ENCODE measurements around the gene TENM3. TPM values are rescaled to one million over a fixed set of nuclear protein-coding genes. Genes with fewer than 3 reads are reported as not detected.

TENM3 gene
- total RNA-seq, 2 experiments from 2014 or later: not detected

DNA sequence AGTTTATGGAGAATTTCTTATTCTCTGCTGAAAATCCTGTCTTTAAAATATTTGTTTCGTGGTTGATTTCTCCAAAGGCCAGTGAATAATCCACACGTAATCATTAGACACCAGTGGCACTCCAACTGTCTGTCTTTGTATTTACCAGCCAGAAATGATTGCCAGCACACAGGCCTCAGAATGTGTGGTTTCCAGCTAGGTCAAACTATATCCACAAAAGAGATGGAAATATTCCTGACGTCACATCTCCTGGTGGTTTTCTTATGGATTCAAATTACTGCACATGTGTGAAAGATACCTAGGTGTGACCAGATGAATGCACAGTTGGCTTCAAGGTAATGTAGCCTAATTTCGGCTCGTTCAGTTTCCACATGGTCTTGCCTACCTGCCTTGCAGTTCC lies 27.2 kb upstream of the TENM3 start:
- POLR2A ChIA-PET: no interaction called here

DNA sequence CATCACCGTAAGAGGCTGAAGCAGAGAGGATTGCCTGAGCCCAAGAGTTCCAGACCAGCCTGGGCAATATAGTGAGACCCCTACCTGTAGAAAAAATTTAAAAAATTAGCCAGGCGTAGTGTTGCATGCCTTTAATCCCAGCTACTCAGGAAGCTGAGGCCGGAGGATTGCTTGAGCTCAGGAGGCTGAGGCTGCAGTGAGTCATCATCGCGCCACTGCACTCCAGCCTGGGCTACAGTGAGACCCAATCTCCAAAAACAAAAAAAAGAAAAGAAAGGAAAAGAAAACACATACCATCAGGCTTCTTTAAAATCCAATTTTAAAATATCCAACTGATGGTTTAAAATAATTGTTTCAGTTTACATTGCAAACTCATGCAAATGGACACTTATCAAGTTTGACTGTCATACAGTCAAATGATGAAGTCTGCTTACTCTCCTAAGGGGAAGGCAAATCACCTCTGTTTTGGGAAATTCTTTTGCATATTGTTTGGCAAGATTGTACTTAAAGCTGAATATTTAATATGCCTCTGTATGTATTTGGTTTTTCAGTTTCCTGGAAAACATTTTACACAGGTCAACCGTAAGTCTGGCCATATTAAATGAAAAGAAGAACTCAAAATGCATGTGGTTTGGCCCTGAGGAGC lies 23.7 kb upstream of the TENM3 start:
- H3K27ac Mint-ChIP-seq: no peak overlapping the region
- POLR2A ChIA-PET: no interaction called here
- H3K36me3 Mint-ChIP-seq: no peaks in the 10 kb centered on the region
- no peak for ATAC-seq (ENCODE audit: low read depth)
- peaks cover 2% of the 10 kb centered on the region for H3K9me3 Mint-ChIP-seq
- H3K27me3 Mint-ChIP-seq: no peaks in the 10 kb centered on the region
- DNase-seq: no peak
- H3K4me1 Mint-ChIP-seq: no peaks in the 10 kb centered on the region
- H3K4me3 Mint-ChIP-seq: no peak overlapping the region

More for the DNA sequence above, 27.2 kb upstream of the TENM3 start:
- Mint-ChIP-seq H3K27ac (no peak overlapping the region), H3K4me3 (no peak overlapping the region), H3K27me3 (no peaks in the 10 kb centered on the region), H3K36me3 (no peaks in the 10 kb centered on the region), H3K9me3 (peaks cover 2% of the 10 kb centered on the region), H3K4me1 (no peaks in the 10 kb centered on the region)
- no peak for ATAC-seq (ENCODE audit: low read depth)
- DNase-seq: no peak

DNA sequence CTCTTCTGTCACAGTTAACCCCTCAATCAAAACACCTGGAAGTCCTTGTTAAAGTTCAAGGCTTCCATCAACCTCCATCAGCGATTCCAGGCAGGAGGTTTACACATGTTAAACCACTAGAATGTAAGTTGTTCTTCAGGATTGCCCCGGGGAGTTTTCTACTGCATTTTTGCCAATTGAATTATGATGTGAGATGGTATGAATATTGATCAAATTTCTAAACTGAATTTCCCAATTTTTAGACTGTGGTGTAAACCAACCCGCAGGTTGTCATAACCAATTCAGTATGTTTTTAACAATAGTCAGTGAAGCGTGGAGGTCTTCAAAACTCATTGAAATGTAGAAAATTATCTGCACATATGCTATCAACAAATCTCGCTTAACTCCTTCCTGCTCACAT lies 21.2 kb upstream of the TENM3 start:
- no peak for DNase-seq
- Mint-ChIP-seq H3K27ac (no peak overlapping the region), H3K9me3 (peaks cover 2% of the 10 kb centered on the region), H3K4me3 (no peak overlapping the region), H3K36me3 (no peaks in the 10 kb centered on the region), H3K27me3 (no peaks in the 10 kb centered on the region), H3K4me1 (no peaks in the 10 kb centered on the region)
- POLR2A ChIA-PET: no interaction called here
- ATAC-seq (ENCODE audit: low read depth): no peak

DNA sequence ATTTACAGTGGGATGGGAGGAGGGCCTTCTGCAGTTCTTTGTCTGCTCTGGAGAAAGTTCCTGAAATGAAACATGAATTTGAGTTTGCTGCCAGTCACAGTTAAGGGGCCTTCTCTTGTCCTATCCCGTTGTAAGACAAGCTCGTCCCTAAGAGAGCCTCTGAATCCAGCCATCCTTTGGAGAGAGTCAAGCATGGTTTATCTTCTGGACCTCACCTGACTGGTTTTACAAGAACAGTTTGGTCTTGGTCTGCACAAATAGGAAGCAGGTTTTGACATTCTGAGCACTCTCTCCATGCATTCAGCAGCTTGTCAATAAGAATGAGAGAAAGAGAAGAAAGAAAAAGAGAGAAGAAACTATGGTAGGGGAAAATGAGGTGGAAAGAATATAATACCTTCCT lies 20.4 kb upstream of the TENM3 start:
- H3K27ac Mint-ChIP-seq: no peak overlapping the region
- no peak for ATAC-seq (ENCODE audit: low read depth)
- no peak for DNase-seq
- POLR2A ChIA-PET: no interaction called here
- H3K4me1 Mint-ChIP-seq: no peaks in the 10 kb centered on the region
- H3K27me3 Mint-ChIP-seq: no peaks in the 10 kb centered on the region
- no peak overlapping the region for H3K4me3 Mint-ChIP-seq
- H3K9me3 Mint-ChIP-seq: peaks cover 2% of the 10 kb centered on the region
- H3K36me3 Mint-ChIP-seq: no peaks in the 10 kb centered on the region

DNA sequence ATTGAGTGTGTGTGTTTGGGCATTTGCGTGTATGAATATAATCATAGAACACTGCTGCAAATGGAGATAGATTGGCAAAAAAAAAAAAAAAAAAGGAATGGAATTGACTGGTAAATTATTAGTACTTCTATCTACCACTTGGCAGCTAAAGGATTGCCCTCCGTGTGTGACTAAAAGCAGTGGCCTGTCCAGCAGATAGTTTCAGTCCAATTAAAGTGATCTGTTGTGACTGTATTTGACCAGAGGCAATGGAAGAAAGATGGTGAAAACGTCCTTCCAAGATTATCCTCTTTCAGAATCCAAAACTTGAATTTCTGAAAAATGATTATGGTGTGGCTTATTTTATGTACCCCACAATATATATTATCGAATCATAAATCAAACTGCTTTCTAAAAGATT lies 19.5 kb upstream of the TENM3 start:
- DNase-seq (no peak), ATAC-seq (ENCODE audit: low read depth) (no peak)
- Mint-ChIP-seq H3K27me3 (no peaks in the 10 kb centered on the region), H3K4me1 (no peaks in the 10 kb centered on the region), H3K36me3 (no peaks in the 10 kb centered on the region), H3K27ac (no peak overlapping the region), H3K9me3 (no peaks in the 10 kb centered on the region), H3K4me3 (no peak overlapping the region)
- POLR2A ChIA-PET: no interaction called here

DNA sequence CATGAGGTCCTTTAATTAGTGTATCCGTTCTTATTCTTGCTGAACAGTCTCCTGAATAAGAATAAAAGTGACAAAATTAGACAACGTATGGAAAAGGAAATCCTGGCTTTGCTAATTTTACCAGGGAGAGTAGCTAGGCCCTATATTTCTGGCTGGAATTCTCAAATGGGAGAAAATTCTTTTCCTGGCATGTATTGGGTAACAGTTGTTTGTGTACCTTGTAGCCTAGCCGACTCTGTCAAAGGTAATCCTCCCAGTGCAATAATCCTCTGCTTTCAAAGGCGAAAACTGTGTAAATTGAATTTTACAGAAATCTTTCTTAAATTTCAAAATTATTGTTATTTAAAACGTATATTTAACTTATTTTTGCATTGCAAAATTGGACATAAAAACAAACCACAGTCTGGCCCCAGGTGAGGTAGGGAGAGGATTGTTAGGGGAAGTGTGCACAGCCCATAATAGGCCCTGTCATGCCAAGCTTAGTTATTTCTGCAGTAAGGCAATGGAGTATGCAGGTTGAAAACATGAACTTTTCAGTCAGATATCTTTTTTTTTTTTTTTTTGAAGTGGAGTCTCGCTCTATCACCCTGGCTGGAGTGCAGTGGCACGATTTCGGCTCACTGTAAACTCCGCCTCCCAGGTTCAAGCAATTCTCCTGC lies 18.9 kb upstream of the TENM3 start:
- POLR2A ChIA-PET: no interaction called here
- Mint-ChIP-seq H3K27me3 (no peaks in the 10 kb centered on the region), H3K4me3 (no peak overlapping the region), H3K4me1 (no peaks in the 10 kb centered on the region), H3K36me3 (no peaks in the 10 kb centered on the region), H3K9me3 (no peaks in the 10 kb centered on the region), H3K27ac (no peak overlapping the region)
- DNase-seq (no peak), ATAC-seq (ENCODE audit: low read depth) (no peak)

DNA sequence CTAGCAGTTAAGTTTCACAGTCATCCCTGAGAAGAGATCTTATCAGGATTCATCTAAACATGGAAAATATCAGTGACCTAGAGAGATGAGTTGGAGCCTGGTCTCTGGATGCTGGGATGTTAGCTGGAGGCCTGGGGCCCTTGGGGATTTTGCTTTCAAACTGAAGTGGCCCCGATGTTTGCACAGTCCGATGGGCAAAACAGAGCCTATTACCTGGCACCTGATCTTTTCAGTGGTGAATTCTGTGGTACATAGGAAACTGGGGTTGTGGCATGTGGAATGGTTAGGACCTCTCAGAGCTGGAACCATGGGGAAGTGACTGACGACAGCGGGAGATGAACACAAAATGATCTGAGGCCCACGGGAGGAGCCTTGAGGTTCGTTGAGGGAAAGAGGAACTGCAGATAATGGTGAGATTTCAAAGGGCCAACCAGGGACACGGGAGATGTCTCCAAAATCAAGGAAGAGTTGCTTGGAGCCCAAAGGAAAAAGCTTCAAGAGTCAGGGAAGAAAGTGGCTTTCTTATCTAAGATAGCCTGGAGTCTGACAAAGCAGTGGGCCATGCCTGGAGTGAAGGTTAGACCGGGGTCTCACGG lies 17.8 kb upstream of the TENM3 start:
- H3K27me3 Mint-ChIP-seq: no peaks in the 10 kb centered on the region
- POLR2A ChIA-PET: no interaction called here
- no peaks in the 10 kb centered on the region for H3K36me3 Mint-ChIP-seq
- no peak for ATAC-seq (ENCODE audit: low read depth)
- no peaks in the 10 kb centered on the region for H3K9me3 Mint-ChIP-seq
- H3K27ac Mint-ChIP-seq: no peak overlapping the region
- H3K4me1 Mint-ChIP-seq: no peaks in the 10 kb centered on the region
- no peak for DNase-seq
- H3K4me3 Mint-ChIP-seq: no peak overlapping the region

DNA sequence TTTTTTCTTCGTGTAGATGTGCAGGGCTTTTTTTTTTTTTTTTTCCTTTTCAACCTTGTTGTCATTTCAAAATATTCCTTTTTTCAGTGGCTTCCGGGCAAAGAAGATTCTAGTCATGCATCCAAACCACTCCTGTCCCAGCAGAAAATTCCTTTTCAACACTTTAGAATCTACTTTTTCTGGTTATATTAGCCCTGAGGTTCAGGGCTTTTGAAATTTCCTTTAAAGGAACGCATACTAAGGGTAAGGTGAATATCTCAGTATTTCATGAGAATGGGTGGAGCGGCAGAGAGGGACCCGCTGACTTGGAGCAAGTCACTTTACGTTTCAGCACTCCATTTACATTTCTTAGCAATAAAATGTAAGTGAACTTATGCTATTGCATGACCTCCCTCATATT lies 15.6 kb upstream of the TENM3 start:
- Mint-ChIP-seq H3K27me3 (no peaks in the 10 kb centered on the region), H3K4me1 (no peaks in the 10 kb centered on the region), H3K9me3 (no peaks in the 10 kb centered on the region), H3K4me3 (no peak overlapping the region), H3K36me3 (no peaks in the 10 kb centered on the region), H3K27ac (no peak overlapping the region)
- ATAC-seq (ENCODE audit: low read depth) (no peak), DNase-seq (no peak)
- POLR2A ChIA-PET: no interaction called here

DNA sequence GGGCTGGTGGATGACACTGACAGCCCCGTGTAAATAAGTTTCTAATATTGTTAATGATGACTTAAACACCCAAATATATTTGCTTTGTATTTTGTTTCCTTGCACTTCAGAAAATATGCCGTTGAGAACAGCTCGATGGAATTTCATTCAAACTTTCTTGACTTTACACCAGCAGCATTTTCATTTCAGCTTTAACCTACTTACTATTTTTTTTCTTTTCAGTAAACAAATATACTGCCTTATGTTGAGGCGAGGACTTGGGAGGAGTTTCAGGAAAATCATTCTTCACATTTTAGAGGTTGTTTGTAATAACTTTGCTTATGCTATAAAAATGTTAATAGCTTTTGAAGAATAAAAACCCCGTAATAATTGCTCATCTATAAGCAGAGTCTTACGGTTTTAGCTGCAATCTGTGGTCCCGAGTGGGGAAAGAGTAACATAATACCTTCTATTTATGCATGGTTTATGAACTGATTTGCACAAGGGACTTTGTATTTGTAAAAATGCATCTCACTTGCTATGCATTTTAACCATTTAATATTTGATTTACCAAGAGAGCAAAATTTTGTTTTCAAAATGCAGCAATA lies 14.1 kb upstream of the TENM3 start:
- no peak for ATAC-seq (ENCODE audit: low read depth)

DNA sequence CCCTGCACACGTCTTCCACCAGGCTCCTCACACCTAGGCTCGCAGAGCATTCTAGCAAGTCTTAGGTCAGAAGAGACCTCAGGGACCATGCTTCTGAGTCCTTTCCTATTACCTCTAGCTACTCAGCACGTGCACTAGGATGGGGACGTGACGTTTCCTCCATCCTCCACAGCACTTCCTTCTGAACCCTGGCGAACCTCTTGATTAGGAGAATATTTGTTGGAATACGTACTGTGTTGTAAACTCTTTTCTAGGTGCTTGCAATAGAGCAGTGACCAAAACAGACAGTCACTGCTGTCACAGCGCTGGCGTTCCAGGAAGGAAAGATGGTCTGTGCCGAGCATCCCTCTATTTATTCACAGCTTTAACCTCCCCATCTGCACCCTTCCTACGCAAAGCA lies 12.9 kb upstream of the TENM3 start:
- no peak overlapping the region for H3K4me3 Mint-ChIP-seq

More for the DNA sequence above, 14.1 kb upstream of the TENM3 start:
- no peaks in the 10 kb centered on the region for H3K36me3 Mint-ChIP-seq
- H3K27me3 Mint-ChIP-seq: no peaks in the 10 kb centered on the region
- no peak overlapping the region for H3K27ac Mint-ChIP-seq
- POLR2A ChIA-PET: no interaction called here
- H3K4me1 Mint-ChIP-seq: no peaks in the 10 kb centered on the region
- H3K4me3 Mint-ChIP-seq: no peak overlapping the region
- H3K9me3 Mint-ChIP-seq: no peaks in the 10 kb centered on the region
- no peak for DNase-seq

DNA sequence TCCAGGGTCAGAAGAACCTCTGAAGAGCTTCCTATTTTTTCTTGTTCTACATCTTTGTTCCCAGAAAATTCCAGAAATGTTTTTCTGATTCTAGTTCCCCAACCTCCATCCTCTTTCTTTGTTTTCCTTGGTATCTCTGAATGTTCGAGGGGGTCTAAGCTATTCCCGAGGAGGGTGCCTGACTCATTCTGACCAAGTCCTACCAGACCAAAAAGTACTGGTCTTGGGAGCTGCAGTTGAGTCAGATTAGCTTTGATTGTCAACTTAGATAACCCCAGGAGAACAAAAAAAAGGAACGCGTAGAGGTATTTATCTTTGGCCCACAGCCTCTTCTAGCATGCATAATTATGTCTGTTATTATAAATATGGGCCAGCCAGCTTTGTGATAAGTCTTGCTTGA lies 12.1 kb upstream of the TENM3 start:
- no peak overlapping the region for H3K27ac Mint-ChIP-seq
- H3K4me1 Mint-ChIP-seq: no peaks in the 10 kb centered on the region
- no peaks in the 10 kb centered on the region for H3K36me3 Mint-ChIP-seq
- no peaks in the 10 kb centered on the region for H3K27me3 Mint-ChIP-seq
- H3K9me3 Mint-ChIP-seq: no peaks in the 10 kb centered on the region
- ATAC-seq (ENCODE audit: low read depth) (no peak), DNase-seq (no peak)
- H3K4me3 Mint-ChIP-seq: no peak overlapping the region
- POLR2A ChIA-PET: no interaction called here

More for the DNA sequence above, 12.9 kb upstream of the TENM3 start:
- Mint-ChIP-seq H3K27ac (no peak overlapping the region), H3K27me3 (no peaks in the 10 kb centered on the region), H3K9me3 (no peaks in the 10 kb centered on the region), H3K4me1 (no peaks in the 10 kb centered on the region), H3K36me3 (no peaks in the 10 kb centered on the region)
- DNase-seq (no peak), ATAC-seq (ENCODE audit: low read depth) (no peak)
- POLR2A ChIA-PET: no interaction called here

DNA sequence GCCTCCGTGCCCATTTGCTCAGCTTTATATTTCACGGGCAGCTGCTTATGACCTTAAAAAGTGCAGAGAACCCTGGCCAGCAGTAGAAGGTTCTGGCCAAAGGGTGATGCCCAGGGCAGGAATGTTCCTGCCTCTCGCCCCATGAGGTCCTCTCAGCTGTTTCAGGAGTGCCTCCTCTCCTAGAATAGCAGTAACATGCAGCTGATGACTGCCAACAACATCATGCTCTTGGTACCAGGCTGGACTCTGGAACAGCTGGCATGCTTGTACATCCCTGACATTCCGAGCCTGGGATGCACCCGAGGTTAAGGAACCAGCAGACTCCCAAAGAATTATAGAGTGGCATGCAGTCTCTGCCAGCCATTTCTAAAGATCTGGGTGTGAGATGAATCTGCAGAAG lies 11.7 kb upstream of the TENM3 start:
- H3K4me3 Mint-ChIP-seq: no peak overlapping the region
- H3K9me3 Mint-ChIP-seq: no peaks in the 10 kb centered on the region
- DNase-seq (no peak), ATAC-seq (ENCODE audit: low read depth) (no peak)
- POLR2A ChIA-PET: no interaction called here
- no peaks in the 10 kb centered on the region for H3K36me3 Mint-ChIP-seq
- no peaks in the 10 kb centered on the region for H3K4me1 Mint-ChIP-seq
- no peak overlapping the region for H3K27ac Mint-ChIP-seq
- H3K27me3 Mint-ChIP-seq: no peaks in the 10 kb centered on the region

DNA sequence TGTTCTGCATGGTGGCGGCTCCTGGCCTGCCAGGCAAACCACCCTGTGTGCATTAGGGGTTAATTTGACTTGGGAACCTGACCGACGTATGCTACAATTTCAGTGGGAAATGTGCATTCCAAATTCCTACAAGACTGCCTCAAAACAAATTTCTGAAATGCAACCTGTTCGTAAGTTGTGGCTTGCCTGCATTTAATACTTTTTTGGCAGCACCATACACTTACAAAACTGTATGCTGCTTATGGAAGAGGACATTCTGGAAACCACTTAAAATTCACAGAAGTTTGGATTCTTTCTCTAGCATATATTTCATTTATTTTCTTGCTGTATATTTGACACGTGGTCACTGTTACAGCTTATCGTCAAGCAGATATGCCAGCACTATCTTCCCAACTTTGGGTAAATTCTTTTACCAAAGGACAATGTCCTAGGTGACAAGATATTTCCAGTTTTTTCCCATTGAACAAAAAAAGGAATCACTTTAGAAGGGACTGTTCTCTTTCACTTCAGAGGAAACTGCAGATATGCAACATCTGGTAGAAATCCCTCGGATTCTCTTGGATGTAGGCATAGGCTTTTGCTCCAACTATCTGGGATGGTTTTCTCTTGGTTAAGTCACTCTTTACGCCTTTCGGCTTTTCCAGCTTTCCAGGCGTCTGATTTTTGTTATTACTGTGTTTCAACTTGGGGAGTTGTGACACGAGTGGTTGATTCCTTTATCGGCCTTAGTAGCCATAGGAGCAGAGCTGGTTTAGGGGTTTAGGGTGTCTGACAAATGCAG lies 9.7 kb upstream of the TENM3 start:
- no peaks in the 10 kb centered on the region for H3K4me1 Mint-ChIP-seq
- no peak for ATAC-seq (ENCODE audit: low read depth)
- no peaks in the 10 kb centered on the region for H3K36me3 Mint-ChIP-seq
- H3K27ac Mint-ChIP-seq: no peak overlapping the region
- POLR2A ChIA-PET: no interaction called here
- no peak overlapping the region for H3K4me3 Mint-ChIP-seq
- DNase-seq: no peak
- no peaks in the 10 kb centered on the region for H3K27me3 Mint-ChIP-seq
- H3K9me3 Mint-ChIP-seq: no peaks in the 10 kb centered on the region

All from activated naive CD8-positive, alpha-beta T cell treated with anti-CD3 and anti-CD28 coated beads, Interleukin-2, amount 10 ng/mL, durations not matched to agents 7 days and 5 days (primary cell).